Vein endothelial cell (primary cell): ENCODE data around the gene IER5L. TPM values are rescaled to one million over a fixed set of nuclear protein-coding genes. Genes with fewer than 3 reads are reported as not detected.

ENCODE experiments used
- total RNA-seq: library from RNA; depleted of rRNA; stranded (reverse); fragments of >200 nt; gene quantifications from 2 replicates; pipeline ENCODE4 v1.2.3, GENCODE V29; 2012

Gene IER5L
- total RNA-seq, result 9.9 and 16.0 TPM in 2 replicates

DNA sequence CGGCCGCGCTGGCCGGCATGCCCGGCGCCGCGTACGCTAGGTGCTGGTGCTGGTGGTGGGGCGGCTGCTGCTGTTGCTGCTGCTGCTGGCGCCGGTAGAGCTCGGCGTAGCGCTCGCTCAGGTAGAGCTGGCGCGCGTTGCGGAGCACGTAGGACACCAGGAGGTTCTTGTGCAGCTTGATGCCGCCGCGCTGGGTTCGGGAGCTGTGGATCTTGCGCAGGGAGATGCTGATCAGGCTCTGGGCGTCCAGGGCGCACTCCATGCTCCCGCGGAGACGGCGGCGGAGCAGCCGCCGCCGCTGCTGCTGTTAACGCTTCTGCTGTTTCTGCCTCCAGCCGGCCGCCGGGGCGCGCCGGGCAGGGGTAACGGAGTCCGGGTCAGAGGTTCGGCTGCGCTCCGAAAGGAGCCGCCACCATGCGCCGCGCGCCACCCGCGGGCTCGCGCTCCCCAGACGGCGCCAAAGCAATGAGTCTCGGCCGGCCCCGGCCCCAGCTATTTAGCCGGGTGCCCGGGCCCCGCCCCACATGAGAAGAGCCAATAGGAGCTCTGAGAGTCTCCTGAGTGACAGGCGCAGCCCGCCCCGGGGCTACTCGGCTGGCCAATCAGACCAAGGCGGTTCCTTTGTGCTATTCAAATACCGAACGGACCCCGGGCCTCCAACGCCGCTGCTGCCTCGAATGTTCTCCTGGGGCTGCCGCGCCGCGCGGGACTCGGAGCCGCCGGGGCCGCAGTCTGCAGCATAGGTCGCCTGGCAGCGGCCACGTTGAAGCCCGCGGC lies at the start of gene IER5L:
Gene IER5L, minus strand, starts transcription at position 471 of the 777 bp plus-strand sequence. Its CDS starts 209 bp downstream, at position 262.

Other genes with a start within 250 kb of the IER5L start
- gene DOLK, start 230.7 kb downstream of the IER5L start, total RNA-seq, result 32.4 and 35.6 TPM in 2 replicates
- gene NUP188, start 230.6 kb downstream of the IER5L start, total RNA-seq, result 54.9 and 64.4 TPM in 2 replicates
- gene SH3GLB2, start 149.9 kb downstream of the IER5L start, total RNA-seq, result 44.0 and 47.4 TPM in 2 replicates
- gene MIGA2, start 141.6 kb downstream of the IER5L start, total RNA-seq, result 22.9 and 28.1 TPM in 2 replicates
- 13.1 and 15.0 TPM in 2 replicates for gene DOLPP1, start 97.2 kb downstream of the IER5L start, total RNA-seq
- gene CRAT, start 67.5 kb downstream of the IER5L start, total RNA-seq, result 37.4 and 58.5 TPM in 2 replicates
- 87.6 and 106 TPM in 2 replicates for gene PTPA, start 66.8 kb downstream of the IER5L start, total RNA-seq